Measurements from ENCODE around the gene GRIP1.

The GRIP1 gene

GRCh38 chr12:66365718-66366490, 313.0 kb downstream of the GRIP1 start:
- in situ Hi-C loops (cut with HindIII; ENCODE audit: low sequenced_read_pairs), result no loop called here
- no peak overlapping the region for H3K4me3 ChIP-seq (ENCODE audit: low read depth, low read length)
- DNase-seq (ENCODE audit: low read depth, low spot score), result no peak
- TF ChIP-seq CTCF (IDR thresholded peaks at IDR 0.05; ENCODE audit: low read depth, low read length), result no peak

GRCh38 chr12:66361703-66362102, 317.2 kb downstream of the GRIP1 start:
- H3K4me3 ChIP-seq (ENCODE audit: low read depth, low read length), result no peak overlapping the region
- in situ Hi-C loops (cut with HindIII; ENCODE audit: low sequenced_read_pairs), result no loop called here
- DNase-seq (ENCODE audit: low read depth, low spot score), result no peak
- no peak for TF ChIP-seq CTCF (IDR thresholded peaks at IDR 0.05; ENCODE audit: low read depth, low read length)

GRCh38 chr12:66359300-66359699, 319.6 kb downstream of the GRIP1 start:
- DNase-seq (ENCODE audit: low read depth, low spot score), result no peak
- no peak overlapping the region for H3K4me3 ChIP-seq (ENCODE audit: low read depth, low read length)
- in situ Hi-C loops (cut with HindIII; ENCODE audit: low sequenced_read_pairs), result no loop called here
- no peak for TF ChIP-seq CTCF (IDR thresholded peaks at IDR 0.05; ENCODE audit: low read depth, low read length)

GRCh38 chr12:66354291-66354690, 324.6 kb downstream of the GRIP1 start:
- in situ Hi-C loops (cut with HindIII; ENCODE audit: low sequenced_read_pairs), result no loop called here
- DNase-seq (ENCODE audit: low read depth, low spot score), result peak; percentile 47

GRCh38 chr12:66352899-66353298, 326.0 kb downstream of the GRIP1 start:
- TF ChIP-seq CTCF (IDR thresholded peaks at IDR 0.05; ENCODE audit: low read depth, low read length), result no peak
- no peak overlapping the region for H3K4me3 ChIP-seq (ENCODE audit: low read depth, low read length)
- DNase-seq (ENCODE audit: low read depth, low spot score), result no peak
- in situ Hi-C loops (cut with HindIII; ENCODE audit: low sequenced_read_pairs), result no loop called here

More at GRCh38 chr12:66354291-66354690, 324.6 kb downstream of the GRIP1 start:
- no peak overlapping the region for H3K4me3 ChIP-seq (ENCODE audit: low read depth, low read length)
- TF ChIP-seq CTCF (IDR thresholded peaks at IDR 0.05; ENCODE audit: low read depth, low read length), result no peak

GRCh38 chr12:66352197-66352596, 326.7 kb downstream of the GRIP1 start:
- DNase-seq (ENCODE audit: low read depth, low spot score), result no peak
- no peak overlapping the region for H3K4me3 ChIP-seq (ENCODE audit: low read depth, low read length)
- in situ Hi-C loops (cut with HindIII; ENCODE audit: low sequenced_read_pairs), result no loop called here
- TF ChIP-seq CTCF (IDR thresholded peaks at IDR 0.05; ENCODE audit: low read depth, low read length), result peak; percentile 51
